ENCODE data around the gene PPFIA1. TPM values are rescaled to one million over a fixed set of nuclear protein-coding genes. Genes with fewer than 3 reads are reported as not detected.

Gene PPFIA1
- total RNA-seq, 1 experiment from 2014 or later = 48.6 TPM

DNA sequence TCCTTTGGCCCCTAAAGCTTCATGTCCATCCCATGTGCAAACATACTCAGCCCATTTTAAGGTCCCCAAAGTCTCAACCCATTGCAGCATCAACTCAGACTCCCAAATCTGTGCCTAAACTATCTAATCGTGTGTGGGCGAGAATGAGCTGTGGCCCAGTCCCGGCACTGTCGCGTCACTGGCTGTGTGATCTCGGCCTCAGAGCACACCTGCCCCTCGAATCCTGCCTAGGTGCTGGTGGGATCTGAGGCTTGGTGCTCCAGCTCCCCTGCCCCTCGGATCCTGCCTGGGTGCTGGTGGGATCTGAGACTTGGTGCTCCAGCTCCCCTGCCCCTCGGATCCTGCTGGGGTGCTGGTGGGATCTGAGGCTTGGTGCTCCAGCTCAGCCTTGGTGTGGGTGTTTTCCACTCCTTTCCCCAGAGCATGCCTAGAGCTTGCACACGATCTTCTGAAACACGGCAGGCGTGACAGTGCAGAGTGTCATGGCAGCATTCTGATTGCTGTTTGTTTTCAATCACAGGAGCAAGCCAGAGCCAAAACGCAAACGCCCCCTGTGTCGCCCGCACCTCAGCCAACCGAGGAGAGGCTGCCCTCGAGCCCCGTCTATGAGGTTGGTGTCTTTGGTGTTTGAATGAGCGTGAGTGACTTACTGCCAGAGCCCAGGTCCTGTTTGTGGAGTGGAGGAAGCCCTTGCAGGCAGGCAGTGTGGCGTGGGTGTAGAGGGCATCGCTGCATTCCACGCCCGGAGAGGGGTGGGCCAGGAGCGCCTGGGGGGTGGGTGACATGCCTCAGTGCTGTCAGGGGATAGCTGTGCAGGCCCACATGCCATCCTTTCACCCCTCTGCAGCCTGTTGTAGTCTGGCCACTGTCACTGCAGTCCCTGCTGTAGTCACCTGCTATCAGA lies 160.4 kb downstream of the PPFIA1 start:
- DNase-seq (ENCODE audit: low spot score) = no peak

- DNase-seq (ENCODE audit: low spot score) = no peak
These were observed 161.1 kb downstream of the PPFIA1 start for GRCh38 chr11:70431611-70432010.

DNA sequence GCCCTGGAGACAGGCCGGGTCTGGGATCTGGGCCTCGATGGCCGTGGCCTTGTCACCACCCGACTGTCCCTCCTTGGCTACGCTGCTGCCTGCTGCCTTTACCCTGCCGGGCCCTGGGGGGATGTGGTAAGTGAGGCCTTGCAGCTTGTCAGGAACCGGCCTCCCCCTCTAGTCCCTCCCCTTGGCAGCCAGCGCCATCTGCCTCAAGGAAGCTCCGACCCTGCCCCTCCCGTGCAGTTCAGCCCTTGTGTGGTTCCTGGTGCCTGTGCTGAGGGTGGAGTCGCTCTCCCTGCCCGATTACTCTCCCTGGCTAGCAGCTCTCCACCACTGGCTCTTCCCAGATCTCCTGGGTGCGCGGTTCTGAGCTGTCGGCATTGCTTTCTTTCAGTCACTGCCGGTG lies 161.6 kb downstream of the PPFIA1 start:
- DNase-seq (ENCODE audit: low spot score) = no peak

- DNase-seq (ENCODE audit: low spot score) = no peak
These were observed 162.1 kb downstream of the PPFIA1 start for GRCh38 chr11:70432580-70432979.

DNA sequence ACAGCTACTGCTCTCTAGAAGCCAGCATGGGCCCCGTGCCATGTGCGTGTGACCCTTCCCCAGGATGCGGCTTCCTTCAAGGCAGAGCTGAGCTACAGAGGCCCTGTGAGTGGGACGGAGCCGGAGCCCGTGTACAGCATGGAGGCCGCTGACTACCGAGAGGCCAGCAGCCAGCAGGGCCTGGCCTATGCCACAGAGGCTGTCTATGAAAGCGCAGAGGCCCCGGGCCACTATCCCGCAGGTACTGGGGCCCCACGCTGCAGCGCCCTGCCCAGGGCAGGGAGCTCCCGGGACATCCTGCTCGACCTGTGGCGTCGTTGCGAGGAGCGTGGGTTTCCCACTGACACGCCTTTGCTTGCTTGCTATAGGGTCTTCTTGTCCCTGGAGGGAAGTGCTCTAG lies 162.5 kb downstream of the PPFIA1 start:
- no peak for DNase-seq (ENCODE audit: low spot score)

DNA sequence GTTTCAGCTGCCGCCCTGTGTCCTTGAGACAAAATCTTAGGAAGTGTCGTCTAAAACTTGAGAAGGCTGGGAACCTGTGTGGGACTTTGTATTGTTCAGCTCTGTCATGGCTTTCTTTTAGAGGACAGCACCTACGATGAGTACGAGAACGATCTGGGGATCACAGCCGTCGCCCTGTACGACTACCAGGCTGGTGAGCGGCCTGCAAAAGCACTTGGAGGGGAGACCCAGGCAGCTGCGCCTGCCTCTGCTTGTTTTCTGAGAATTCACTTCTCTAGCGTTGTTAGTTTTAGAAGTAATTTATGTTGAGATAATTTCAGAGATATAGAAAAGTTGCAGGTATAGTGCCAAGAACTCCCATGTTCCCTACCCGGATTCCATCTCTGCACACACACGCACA lies 163.0 kb downstream of the PPFIA1 start:
- DNase-seq (ENCODE audit: low spot score) = no peak

Small RNAs within 50 kb of the gene (small RNA-seq; reads per million reads assigned to genes)
- 4.1 reads per million, percentile 80 among the genes with 10 or more reads in this experiment for gene MIR548K

Other genes starting within 250 kb of the PPFIA1 start
- 83.2 and 114 TPM in 2 replicates for gene ANO1, start 192.4 kb upstream of the PPFIA1 start, total RNA-seq (2014; rRNA removed; shearing (Covaris generic))
- gene FADD, start 67.4 kb upstream of the PPFIA1 start, total RNA-seq (2014; rRNA removed; shearing (Covaris generic)) = 105 and 106 TPM in 2 replicates
- gene CTTN, start 127.8 kb downstream of the PPFIA1 start, total RNA-seq (2014; rRNA removed; shearing (Covaris generic)) = 329 and 389 TPM in 2 replicates

All from HT-29 (cell line).